Measurements from ENCODE around the gene ATP13A3.

Gene ATP13A3

GRCh38 chr3:194373899-194374298 is 112.9 kb downstream of the ATP13A3 start:
- ChIA-PET POLR2A (no interaction called here), CTCF (interaction anchor here (0.6 kb wide), 1 partner anchor 288 kb away, joined by 3 read pairs; no protein-coding TSS in a partner anchor)
- no peak for TF ChIP-seq ARNT (IDR thresholded peaks at IDR 0.05)
- no peak for TF ChIP-seq LEF1 (IDR thresholded peaks at IDR 0.05; ENCODE audit: borderline replicate concordance)
- TF ChIP-seq FOXM1 (IDR thresholded peaks at IDR 0.05; ENCODE audit: borderline replicate concordance): no peak
- no peak for DNase-seq (ENCODE audit: extremely low spot score)

- ChIA-PET POLR2A (no interaction called here), CTCF (no interaction called here)
- TF ChIP-seq LEF1 (IDR thresholded peaks at IDR 0.05; ENCODE audit: borderline replicate concordance) (no peak), ARNT (IDR thresholded peaks at IDR 0.05) (no peak), ELF4 (IDR thresholded peaks at IDR 0.05) (no peak), FOXM1 (IDR thresholded peaks at IDR 0.05; ENCODE audit: borderline replicate concordance) (no peak), SUZ12 (IDR thresholded peaks at IDR 0.05) (no peak)
- no peak for DNase-seq (ENCODE audit: extremely low spot score)
Measured at GRCh38 chr3:194373028-194373427, 113.8 kb downstream of the ATP13A3 start.

GRCh38 chr3:194370753-194371152 is 116.0 kb downstream of the ATP13A3 start:
- POLR2A ChIA-PET: no interaction called here
- TF ChIP-seq TARDBP (IDR thresholded peaks at IDR 0.05): no peak
- TF ChIP-seq L3MBTL2 (conservative IDR thresholded peaks at IDR 0.05): no peak
- no peak for TF ChIP-seq BHLHE40 (IDR thresholded peaks at IDR 0.05; ENCODE audit: borderline replicate concordance)
- TF ChIP-seq SP1 (IDR thresholded peaks at IDR 0.05): no peak
- TF ChIP-seq ZNF384 (IDR thresholded peaks at IDR 0.05): no peak
- TF ChIP-seq FOXK2 (IDR thresholded peaks at IDR 0.05): no peak
- no peak for TF ChIP-seq ELF4 (IDR thresholded peaks at IDR 0.05)
- CTCF ChIA-PET: no interaction called here

GRCh38 chr3:194369522-194370279 is 117.1 kb downstream of the ATP13A3 start, which contains the start of gene LRRC15:
Gene LRRC15 (minus strand): TSS chr3:194369743. CDS start chr3:194361043, 8,700 bp downstream.
- CTCF ChIA-PET: no interaction called here
- DNase-seq (ENCODE audit: extremely low spot score): no peak
- POLR2A ChIA-PET: no interaction called here
- TF ChIP-seq ELF4 (IDR thresholded peaks at IDR 0.05): no peak

More at GRCh38 chr3:194370753-194371152, 116.0 kb downstream of the ATP13A3 start:
- DNase-seq (ENCODE audit: extremely low spot score): no peak

GRCh38 chr3:194368918-194369317 is 117.9 kb downstream of the ATP13A3 start:
- POLR2A ChIA-PET: no interaction called here
- CTCF ChIA-PET: no interaction called here
- no peak for TF ChIP-seq LEF1 (IDR thresholded peaks at IDR 0.05; ENCODE audit: borderline replicate concordance)
- no peak for TF ChIP-seq FOXK2 (IDR thresholded peaks at IDR 0.05)
- TF ChIP-seq L3MBTL2 (conservative IDR thresholded peaks at IDR 0.05): no peak
- TF ChIP-seq PKNOX1 (IDR thresholded peaks at IDR 0.05): no peak
- no peak for TF ChIP-seq ARNT (IDR thresholded peaks at IDR 0.05)
- no peak for TF ChIP-seq BHLHE40 (IDR thresholded peaks at IDR 0.05; ENCODE audit: borderline replicate concordance)
- no peak for TF ChIP-seq FOXA1 (IDR thresholded peaks at IDR 0.05)
- TF ChIP-seq TARDBP (IDR thresholded peaks at IDR 0.05): no peak
- no peak for TF ChIP-seq NFRKB (IDR thresholded peaks at IDR 0.05)
- no peak for TF ChIP-seq CTBP1 (IDR thresholded peaks at IDR 0.05; ENCODE audit: borderline replicate concordance)
- no peak for TF ChIP-seq SP1 (IDR thresholded peaks at IDR 0.05)
- no peak for TF ChIP-seq HDGF (IDR thresholded peaks at IDR 0.05; ENCODE audit: borderline replicate concordance)
- no peak for TF ChIP-seq ELF4 (IDR thresholded peaks at IDR 0.05)
- TF ChIP-seq SUZ12 (IDR thresholded peaks at IDR 0.05): no peak
- no peak for TF ChIP-seq ZNF384 (IDR thresholded peaks at IDR 0.05)
- DNase-seq (ENCODE audit: extremely low spot score): no peak

- no peak for DNase-seq (ENCODE audit: extremely low spot score)
- ChIA-PET POLR2A (no interaction called here), CTCF (interaction anchor here (0.6 kb wide), 1 partner anchor 1528 kb away, joined by 3 read pairs; no protein-coding TSS in a partner anchor)
- no peak for TF ChIP-seq ARNT (IDR thresholded peaks at IDR 0.05)
- no peak for TF ChIP-seq FOXM1 (IDR thresholded peaks at IDR 0.05; ENCODE audit: borderline replicate concordance)
- TF ChIP-seq FOXK2 (IDR thresholded peaks at IDR 0.05): no peak
- TF ChIP-seq CTBP1 (IDR thresholded peaks at IDR 0.05; ENCODE audit: borderline replicate concordance): no peak
- no peak for TF ChIP-seq HDGF (IDR thresholded peaks at IDR 0.05; ENCODE audit: borderline replicate concordance)
- TF ChIP-seq FOXA1 (IDR thresholded peaks at IDR 0.05): no peak
- TF ChIP-seq NFRKB (IDR thresholded peaks at IDR 0.05): no peak
- no peak for TF ChIP-seq PKNOX1 (IDR thresholded peaks at IDR 0.05)
- no peak for TF ChIP-seq SUZ12 (IDR thresholded peaks at IDR 0.05)
- no peak for TF ChIP-seq LEF1 (IDR thresholded peaks at IDR 0.05; ENCODE audit: borderline replicate concordance)
Measured at GRCh38 chr3:194367992-194368841, 118.6 kb downstream of the ATP13A3 start.

GRCh38 chr3:194365978-194366490 is 120.8 kb downstream of the ATP13A3 start:
- no peak for TF ChIP-seq CTBP1 (IDR thresholded peaks at IDR 0.05; ENCODE audit: borderline replicate concordance)
- no peak for TF ChIP-seq TARDBP (IDR thresholded peaks at IDR 0.05)
- no peak for TF ChIP-seq ZNF384 (IDR thresholded peaks at IDR 0.05)
- TF ChIP-seq FOXK2 (IDR thresholded peaks at IDR 0.05): no peak
- no peak for TF ChIP-seq ELF4 (IDR thresholded peaks at IDR 0.05)
- no peak for TF ChIP-seq LEF1 (IDR thresholded peaks at IDR 0.05; ENCODE audit: borderline replicate concordance)
- TF ChIP-seq BHLHE40 (IDR thresholded peaks at IDR 0.05; ENCODE audit: borderline replicate concordance): no peak
- TF ChIP-seq ARNT (IDR thresholded peaks at IDR 0.05): no peak
- TF ChIP-seq NFRKB (IDR thresholded peaks at IDR 0.05): no peak
- TF ChIP-seq PKNOX1 (IDR thresholded peaks at IDR 0.05): no peak
- TF ChIP-seq L3MBTL2 (conservative IDR thresholded peaks at IDR 0.05): no peak
- no peak for TF ChIP-seq FOXA1 (IDR thresholded peaks at IDR 0.05)
- TF ChIP-seq HDGF (IDR thresholded peaks at IDR 0.05; ENCODE audit: borderline replicate concordance): no peak
- TF ChIP-seq SUZ12 (IDR thresholded peaks at IDR 0.05): no peak
- TF ChIP-seq SP1 (IDR thresholded peaks at IDR 0.05): no peak
- no peak for TF ChIP-seq FOXM1 (IDR thresholded peaks at IDR 0.05; ENCODE audit: borderline replicate concordance)
- CTCF ChIA-PET: no interaction called here
- POLR2A ChIA-PET: no interaction called here
- DNase-seq (ENCODE audit: extremely low spot score): no peak

Measured in HEK293T (cell line).